Suprapubic skin (tissue), 4 donors: Measurements from ENCODE around the gene MAST4. TPM values are rescaled to one million over a fixed set of nuclear protein-coding genes. Genes with fewer than 3 reads are reported as not detected.

ENCODE experiments used
- DNase-seq, 2 donors: peaks; one replicate each; pipeline ENCODE4 v3.0.0-alpha.2; 2019; ENCODE audit warnings: low spot score in 2 of 2
- H3K27ac ChIP-seq: fragments of 200-600 bp; sonication (generic); one replicate; pipeline ENCODE4 v1.5.1; 2019
- H3K27me3 ChIP-seq: fragments of 200-600 bp; sonication (generic); one replicate; pipeline ENCODE4 v1.5.1; 2019
- H3K36me3 ChIP-seq: fragments of 200-600 bp; sonication (generic); one replicate; pipeline ENCODE4 v1.5.1; 2019
- H3K4me1 ChIP-seq: fragments of 200-600 bp; sonication (generic); one replicate; pipeline ENCODE4 v1.5.1; 2019
- H3K4me3 ChIP-seq: fragments of 200-600 bp; sonication (generic); one replicate; pipeline ENCODE4 v1.5.1; 2019; ENCODE audit warnings: mild to moderate bottlenecking
- H3K9me3 ChIP-seq: fragments of 200-600 bp; sonication (generic); one replicate; pipeline ENCODE4 v1.5.1; 2019
- EP300 ChIP-seq: sonication (generic); formaldehyde crosslinking; IDR thresholded peaks from one replicate; pipeline ENCODE4 v1.6.1; 2017; ENCODE audit warnings: antibody characterized with exemption
- POLR2A ChIP-seq, 2 donors: fragments of 450-650 bp; IDR thresholded peaks; one replicate each; pipeline ENCODE4 v1.6.1; 2017; ENCODE audit warnings: antibody characterized with exemption in 2 of 2, mild to moderate bottlenecking in 2 of 2, moderate library complexity in 2 of 2
- POLR2AphosphoS5 ChIP-seq, 3 donors: sonication (generic); formaldehyde crosslinking; IDR thresholded peaks; one replicate each; pipeline ENCODE4 v1.6.1; 2017; ENCODE audit warnings: antibody characterized with exemption in 3 of 3
- WGBS: methylation state at CpG from one replicate; pipeline ENCODE4 v1.1.5; 2018; 5-methylcytosine and 5-hydroxymethylcytosine counted together
- total RNA-seq, 4 donors: library from RNA; depleted of rRNA; stranded (reverse); fragments of >200 nt; gene quantifications; one replicate each; pipeline ENCODE4 v1.1.0, GENCODE V29; 2016
- TF ChIP-seq, protein P1 (sequence below), 2 donors: fragments of 200-600 bp in 1 of 2; fragments of 450-650 bp in 1 of 2; sonication (generic) in 1 of 2; IDR thresholded peaks; one replicate each; pipeline ENCODE4 v1.5.1; 2016 to 2019; ENCODE audit warnings: antibody characterized with exemption in 2 of 2, mild to moderate bottlenecking in 1 of 2, moderate library complexity in 1 of 2

MAST4 gene
- total RNA-seq, 4 donors from 2014 or later = 79.2 to 144 (median 98.1) TPM

DNA sequence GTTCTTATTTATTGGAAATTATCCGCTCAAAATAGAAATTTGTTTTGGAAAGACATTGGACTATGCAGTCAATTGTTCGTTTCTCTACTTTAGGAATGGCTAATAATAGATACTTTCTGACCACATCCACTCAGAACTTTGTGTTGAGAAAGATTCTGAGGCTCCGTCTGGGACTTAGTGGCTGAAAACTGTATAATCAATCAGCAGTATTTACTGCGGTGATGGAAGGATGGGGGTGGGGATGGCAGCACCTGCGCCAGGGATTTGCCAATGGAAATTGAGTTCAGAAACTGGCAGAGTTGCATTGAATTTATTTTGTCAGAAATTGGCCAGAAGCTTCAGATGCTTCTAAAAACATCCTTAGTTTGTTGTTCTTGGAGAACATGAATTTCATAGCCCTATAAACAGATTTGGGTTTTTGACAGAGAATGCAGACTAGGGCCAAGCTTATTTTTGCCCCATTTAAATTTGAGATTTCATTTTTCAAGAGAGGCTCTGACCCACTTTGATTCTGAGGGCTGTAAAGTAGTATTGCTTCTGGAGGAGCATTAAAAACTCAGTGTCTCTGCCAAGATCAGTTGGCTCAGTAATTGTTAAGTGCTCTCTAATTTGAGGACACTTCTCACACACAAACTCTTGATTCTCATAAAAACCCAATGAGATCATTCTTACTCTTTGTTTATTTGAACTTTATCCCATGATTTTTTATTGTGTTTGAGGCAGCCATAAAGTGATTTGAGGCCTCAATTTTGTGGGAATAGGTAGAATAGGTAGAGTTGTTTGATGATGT lies 385.3 kb downstream of the MAST4 start:
- Histone ChIP-seq H3K27me3 (no peaks in the 10 kb centered on the region), H3K36me3 (no peaks in the 10 kb centered on the region), H3K4me1 (peaks cover 12% of the 10 kb centered on the region), H3K27ac (peak overlapping the region; percentile 9), H3K4me3 (no peak overlapping the region), H3K9me3 (no peaks in the 10 kb centered on the region)
- WGBS = 78% methylated on average over 5 of the region's 5 CpGs
- DNase-seq = no peak
- no peak for TF ChIP-seq POLR2AphosphoS5 (IDR thresholded peaks at IDR 0.05)
- no peak for TF ChIP-seq EP300
- no peak for TF ChIP-seq POLR2A (IDR thresholded peaks at IDR 0.05)
- TF ChIP-seq, protein P1, sequence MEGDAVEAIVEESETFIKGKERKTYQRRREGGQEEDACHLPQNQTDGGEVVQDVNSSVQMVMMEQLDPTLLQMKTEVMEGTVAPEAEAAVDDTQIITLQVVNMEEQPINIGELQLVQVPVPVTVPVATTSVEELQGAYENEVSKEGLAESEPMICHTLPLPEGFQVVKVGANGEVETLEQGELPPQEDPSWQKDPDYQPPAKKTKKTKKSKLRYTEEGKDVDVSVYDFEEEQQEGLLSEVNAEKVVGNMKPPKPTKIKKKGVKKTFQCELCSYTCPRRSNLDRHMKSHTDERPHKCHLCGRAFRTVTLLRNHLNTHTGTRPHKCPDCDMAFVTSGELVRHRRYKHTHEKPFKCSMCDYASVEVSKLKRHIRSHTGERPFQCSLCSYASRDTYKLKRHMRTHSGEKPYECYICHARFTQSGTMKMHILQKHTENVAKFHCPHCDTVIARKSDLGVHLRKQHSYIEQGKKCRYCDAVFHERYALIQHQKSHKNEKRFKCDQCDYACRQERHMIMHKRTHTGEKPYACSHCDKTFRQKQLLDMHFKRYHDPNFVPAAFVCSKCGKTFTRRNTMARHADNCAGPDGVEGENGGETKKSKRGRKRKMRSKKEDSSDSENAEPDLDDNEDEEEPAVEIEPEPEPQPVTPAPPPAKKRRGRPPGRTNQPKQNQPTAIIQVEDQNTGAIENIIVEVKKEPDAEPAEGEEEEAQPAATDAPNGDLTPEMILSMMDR (IDR thresholded peaks at IDR 0.05) = no peak

DNA sequence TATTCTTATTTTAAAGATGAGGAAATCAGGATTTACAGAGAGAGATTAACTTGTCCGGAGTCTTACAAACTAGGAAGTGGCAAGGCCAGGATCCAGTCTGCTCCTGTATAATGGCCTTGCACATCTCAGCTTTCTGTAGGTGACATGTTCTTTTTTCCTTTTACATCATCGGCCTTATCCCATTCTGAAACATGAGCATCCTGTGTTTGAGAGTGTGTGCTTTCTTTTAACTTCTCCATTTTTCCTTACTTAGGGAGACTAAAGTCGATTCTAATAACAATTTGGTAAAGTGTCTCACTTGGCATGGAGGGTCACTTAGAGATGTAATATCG lies 385.8 kb downstream of the MAST4 start:
- TF ChIP-seq POLR2A (IDR thresholded peaks at IDR 0.05) = no peak
- TF ChIP-seq EP300 = no peak
- TF ChIP-seq POLR2AphosphoS5 (IDR thresholded peaks at IDR 0.05) = no peak
- TF ChIP-seq, protein P1 (IDR thresholded peaks at IDR 0.05) = no peak
- Histone ChIP-seq H3K27me3 (no peaks in the 10 kb centered on the region), H3K9me3 (no peaks in the 10 kb centered on the region), H3K36me3 (no peaks in the 10 kb centered on the region), H3K27ac (peak overlapping the region; percentile 9), H3K4me1 (peaks cover 12% of the 10 kb centered on the region), H3K4me3 (no peak overlapping the region)
- DNase-seq = no peak
- 91% methylated on average over 4 of the region's 4 CpGs for WGBS

DNA sequence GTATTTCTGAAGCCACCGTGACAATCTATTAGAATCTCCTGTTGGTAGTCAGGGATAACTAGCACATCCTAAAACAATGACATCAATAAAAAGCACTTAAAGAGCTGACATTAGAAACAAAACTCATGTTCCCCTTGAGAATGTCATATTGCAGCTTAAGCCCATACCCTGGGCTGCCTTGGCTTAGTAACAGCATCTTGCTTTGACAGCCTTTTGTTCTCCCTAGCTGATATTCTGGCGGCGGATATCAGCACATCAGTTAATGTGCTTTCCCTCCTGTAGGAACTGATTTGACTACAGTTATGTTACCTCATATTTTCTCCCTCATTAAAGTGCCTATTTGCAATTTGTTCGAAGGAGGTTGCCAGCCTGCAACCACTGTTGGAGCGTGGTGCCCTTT lies 386.3 kb downstream of the MAST4 start:
- no peaks in the 10 kb centered on the region for H3K27me3 ChIP-seq
- no peak for TF ChIP-seq POLR2AphosphoS5 (IDR thresholded peaks at IDR 0.05)
- TF ChIP-seq, protein P1 (IDR thresholded peaks at IDR 0.05) = no peak
- no peak for TF ChIP-seq EP300
- no peak for TF ChIP-seq POLR2A (IDR thresholded peaks at IDR 0.05)
- 93% methylated on average over 5 of the region's 5 CpGs for WGBS

DNA sequence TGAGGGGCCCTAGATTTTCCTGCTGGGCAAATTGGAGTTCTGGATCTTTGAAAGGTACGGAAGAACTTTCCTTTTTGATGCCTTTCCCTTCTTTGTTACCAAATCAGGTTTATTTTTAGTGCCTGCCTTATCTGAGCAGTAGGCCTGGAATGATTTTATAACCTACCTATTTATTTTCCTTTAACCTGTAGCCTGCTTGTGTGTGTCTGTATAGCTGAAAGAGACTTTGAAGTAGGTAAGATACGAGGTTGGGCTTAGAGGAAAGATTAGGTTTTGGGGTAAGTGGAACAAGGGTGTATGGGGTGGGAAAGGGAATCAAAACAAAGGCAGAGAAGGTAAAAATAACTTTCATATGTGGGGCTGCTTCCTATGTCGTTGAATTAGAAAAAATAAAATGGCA lies 389.2 kb downstream of the MAST4 start:
- no peak overlapping the region for H3K27ac ChIP-seq
- TF ChIP-seq, protein P1 (IDR thresholded peaks at IDR 0.05) = no peak
- TF ChIP-seq POLR2AphosphoS5 (IDR thresholded peaks at IDR 0.05) (no peak), EP300 (no peak), POLR2A (IDR thresholded peaks at IDR 0.05) (no peak)
- WGBS = 82% methylated on average over 3 of the region's 3 CpGs
- no peak overlapping the region for H3K4me3 ChIP-seq
- H3K27me3 ChIP-seq = no peaks in the 10 kb centered on the region
- peaks cover 16% of the 10 kb centered on the region for H3K4me1 ChIP-seq
- no peak for DNase-seq
- H3K9me3 ChIP-seq = no peaks in the 10 kb centered on the region
- H3K36me3 ChIP-seq = no peaks in the 10 kb centered on the region

More for the DNA sequence above, 386.3 kb downstream of the MAST4 start:
- H3K36me3 ChIP-seq = no peaks in the 10 kb centered on the region
- H3K4me1 ChIP-seq = peaks cover 12% of the 10 kb centered on the region
- H3K4me3 ChIP-seq = no peak overlapping the region
- no peak for DNase-seq
- H3K9me3 ChIP-seq = no peaks in the 10 kb centered on the region
- no peak overlapping the region for H3K27ac ChIP-seq

DNA sequence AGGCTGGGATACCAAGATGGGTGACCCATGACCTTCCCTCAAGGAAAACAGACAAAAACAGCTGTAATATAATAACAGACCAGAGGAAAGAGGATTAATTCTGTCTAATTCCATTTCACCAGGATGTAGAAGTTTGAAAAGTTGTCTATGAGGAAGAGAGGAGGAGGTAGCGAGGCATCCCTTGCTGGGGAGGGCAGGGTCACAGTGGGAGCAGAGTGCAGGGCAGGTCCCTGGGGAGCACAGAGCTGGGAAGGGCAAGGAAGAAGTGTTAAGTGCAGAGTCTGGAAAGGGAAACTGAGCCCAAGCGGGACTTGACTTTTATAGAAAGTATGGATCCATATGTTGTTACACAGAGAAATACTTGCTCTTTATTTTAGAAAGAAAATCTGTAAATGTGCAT lies 389.8 kb downstream of the MAST4 start:
- H3K4me3 ChIP-seq = no peak overlapping the region
- TF ChIP-seq EP300 (no peak), POLR2AphosphoS5 (IDR thresholded peaks at IDR 0.05) (no peak), POLR2A (IDR thresholded peaks at IDR 0.05) (no peak)
- TF ChIP-seq, protein P1 (IDR thresholded peaks at IDR 0.05) = no peak
- H3K4me1 ChIP-seq = peaks cover 16% of the 10 kb centered on the region
- H3K27me3 ChIP-seq = no peaks in the 10 kb centered on the region
- no peak for DNase-seq
- H3K27ac ChIP-seq = no peak overlapping the region
- WGBS = 92% methylated on average over 2 of the region's 2 CpGs
- H3K36me3 ChIP-seq = no peaks in the 10 kb centered on the region
- no peaks in the 10 kb centered on the region for H3K9me3 ChIP-seq
